ENCODE results near the gene TSC2. TPM values are rescaled to one million over a fixed set of nuclear protein-coding genes. Genes with fewer than 3 reads are reported as not detected.
"Not testable (repeated sequence)": the region's sequence is repeated elsewhere in the genome, so short reads cannot be mapped to it uniquely, and the experiment has no call there.

Gene TSC2
- total and polyA plus RNA-seq, 2 donors (not counting 1 experiment from before 2014, with no cell fraction given): 24.5 to 46.6 TPM

DNA sequence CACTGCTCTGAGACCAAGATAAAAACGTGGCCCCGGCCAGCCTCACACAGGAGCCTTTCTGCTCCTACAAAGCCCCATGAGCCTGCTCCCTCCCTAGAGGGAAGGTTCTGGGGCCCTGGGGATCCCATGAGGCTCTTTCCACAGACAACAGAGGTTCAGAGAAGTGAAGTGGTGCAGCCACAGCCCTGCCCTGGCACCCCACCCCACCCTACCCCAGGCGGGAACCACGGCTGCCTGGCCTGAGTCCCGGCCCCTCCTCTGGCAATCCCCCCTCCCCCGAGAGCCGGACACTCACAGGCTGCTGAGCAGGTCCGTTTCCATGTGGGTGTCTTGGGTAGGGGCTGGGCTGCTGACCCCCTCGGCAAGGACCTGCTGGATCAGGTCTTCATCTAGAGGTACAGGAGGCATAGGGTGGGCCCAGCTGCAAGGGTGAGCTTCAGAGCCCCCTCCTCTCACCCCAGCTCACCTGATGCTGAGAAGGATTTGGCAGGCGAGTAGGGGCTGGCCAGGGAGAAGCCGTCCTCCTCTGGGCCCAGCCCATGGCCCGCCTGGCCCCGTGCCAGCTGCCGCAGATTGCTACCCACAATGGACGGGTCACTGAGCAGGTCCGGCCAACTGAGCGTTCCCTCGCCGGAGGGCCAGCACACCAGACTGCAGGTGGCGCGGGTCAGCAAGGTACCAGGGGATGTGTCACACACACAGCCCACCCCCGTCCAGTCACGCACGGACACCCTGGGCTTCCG, 49.2 kb downstream of the TSC2 start:
- no peak for TF ChIP-seq EZH2 (IDR thresholded peaks at IDR 0.05; ENCODE audit: low read length, missing control alignments)
- TF ChIP-seq, protein P1, sequence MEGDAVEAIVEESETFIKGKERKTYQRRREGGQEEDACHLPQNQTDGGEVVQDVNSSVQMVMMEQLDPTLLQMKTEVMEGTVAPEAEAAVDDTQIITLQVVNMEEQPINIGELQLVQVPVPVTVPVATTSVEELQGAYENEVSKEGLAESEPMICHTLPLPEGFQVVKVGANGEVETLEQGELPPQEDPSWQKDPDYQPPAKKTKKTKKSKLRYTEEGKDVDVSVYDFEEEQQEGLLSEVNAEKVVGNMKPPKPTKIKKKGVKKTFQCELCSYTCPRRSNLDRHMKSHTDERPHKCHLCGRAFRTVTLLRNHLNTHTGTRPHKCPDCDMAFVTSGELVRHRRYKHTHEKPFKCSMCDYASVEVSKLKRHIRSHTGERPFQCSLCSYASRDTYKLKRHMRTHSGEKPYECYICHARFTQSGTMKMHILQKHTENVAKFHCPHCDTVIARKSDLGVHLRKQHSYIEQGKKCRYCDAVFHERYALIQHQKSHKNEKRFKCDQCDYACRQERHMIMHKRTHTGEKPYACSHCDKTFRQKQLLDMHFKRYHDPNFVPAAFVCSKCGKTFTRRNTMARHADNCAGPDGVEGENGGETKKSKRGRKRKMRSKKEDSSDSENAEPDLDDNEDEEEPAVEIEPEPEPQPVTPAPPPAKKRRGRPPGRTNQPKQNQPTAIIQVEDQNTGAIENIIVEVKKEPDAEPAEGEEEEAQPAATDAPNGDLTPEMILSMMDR (conservative IDR thresholded peaks at IDR 0.05 in 1 of 2, IDR thresholded peaks at IDR 0.05 in 1 of 2; ENCODE audit: low read depth in 1 of 2, low read length in 2 of 2): no peak
- no peak overlapping the region for H3K27ac ChIP-seq (ENCODE audit: insufficient read depth, low read length)

DNA sequence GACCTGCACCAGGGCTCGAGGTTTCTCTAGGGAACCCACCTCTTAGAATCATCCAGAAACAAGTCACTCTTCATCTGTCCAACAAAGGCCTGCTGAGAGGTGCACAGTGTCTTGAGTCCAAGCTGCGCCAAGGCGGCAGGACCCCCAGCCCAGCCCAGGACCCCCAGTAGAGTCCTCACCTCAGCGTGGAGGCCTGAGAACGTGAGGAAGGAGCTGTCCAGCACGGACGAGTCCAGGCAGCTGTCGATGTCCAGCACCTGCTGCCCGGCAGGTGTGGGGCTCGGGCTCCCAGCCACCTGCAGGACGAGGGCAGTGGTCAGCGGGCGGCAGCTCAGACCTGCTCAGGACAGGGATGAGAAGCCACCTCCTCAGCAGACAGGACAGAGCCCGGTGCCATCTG, 49.9 kb downstream of the TSC2 start:
- not testable (repeated sequence) for H3K4me2 ChIP-seq (ENCODE audit: extremely low read depth, insufficient read depth, low read length); H3K4me3 ChIP-seq (replicated peaks in 1 of 4; ENCODE audit: control extremely low read depth in 1 of 4, insufficient read depth in 1 of 4, low read depth in 3 of 4, low read length in 4 of 4); H3K79me2 ChIP-seq (ENCODE audit: control insufficient read depth, insufficient read depth, low read length); H3K9ac ChIP-seq (ENCODE audit: insufficient read depth, low read length); DNase-seq (ENCODE audit: low read depth in 2 of 2); H3K27ac ChIP-seq (ENCODE audit: insufficient read depth, low read length); H2AFZ ChIP-seq (ENCODE audit: low read length); H3K4me1 ChIP-seq (ENCODE audit: control insufficient read depth, extremely low read depth, insufficient read depth, low read length); H4K20me1 ChIP-seq (ENCODE audit: control insufficient read depth, extremely low read depth, insufficient read depth, low read length); H3K27me3 ChIP-seq (ENCODE audit: control insufficient read depth, insufficient read depth, low read length); H3K9me3 ChIP-seq (ENCODE audit: control insufficient read depth, insufficient read depth, low read depth, low read length)
- H3K36me3 ChIP-seq (ENCODE audit: control insufficient read depth, insufficient read depth, low read length): peaks cover 30% of the 10 kb centered on the region

More for the DNA sequence above, 49.2 kb downstream of the TSC2 start:
- Histone ChIP-seq H3K27me3 (ENCODE audit: control insufficient read depth, insufficient read depth, low read length) (no peaks in the 10 kb centered on the region), H3K9me3 (ENCODE audit: control insufficient read depth, insufficient read depth, low read depth, low read length) (no peaks in the 10 kb centered on the region), H3K79me2 (ENCODE audit: control insufficient read depth, insufficient read depth, low read length) (no peaks in the 10 kb centered on the region), H4K20me1 (ENCODE audit: control insufficient read depth, extremely low read depth, insufficient read depth, low read length) (no peaks in the 10 kb centered on the region), H3K4me1 (ENCODE audit: control insufficient read depth, extremely low read depth, insufficient read depth, low read length) (peaks cover 2% of the 10 kb centered on the region), H3K9ac (ENCODE audit: insufficient read depth, low read length) (no peak overlapping the region), H3K4me3 (replicated peaks in 1 of 4; ENCODE audit: control extremely low read depth in 1 of 4, insufficient read depth in 1 of 4, low read depth in 3 of 4, low read length in 4 of 4) (no peak overlapping the region), H3K36me3 (ENCODE audit: control insufficient read depth, insufficient read depth, low read length) (peaks cover 32% of the 10 kb centered on the region), H3K4me2 (ENCODE audit: extremely low read depth, insufficient read depth, low read length) (no peak overlapping the region), H2AFZ (ENCODE audit: low read length) (no peak overlapping the region)
- peak in 1 of 2 donors; percentile 36 for DNase-seq (ENCODE audit: low read depth in 2 of 2)

DNA sequence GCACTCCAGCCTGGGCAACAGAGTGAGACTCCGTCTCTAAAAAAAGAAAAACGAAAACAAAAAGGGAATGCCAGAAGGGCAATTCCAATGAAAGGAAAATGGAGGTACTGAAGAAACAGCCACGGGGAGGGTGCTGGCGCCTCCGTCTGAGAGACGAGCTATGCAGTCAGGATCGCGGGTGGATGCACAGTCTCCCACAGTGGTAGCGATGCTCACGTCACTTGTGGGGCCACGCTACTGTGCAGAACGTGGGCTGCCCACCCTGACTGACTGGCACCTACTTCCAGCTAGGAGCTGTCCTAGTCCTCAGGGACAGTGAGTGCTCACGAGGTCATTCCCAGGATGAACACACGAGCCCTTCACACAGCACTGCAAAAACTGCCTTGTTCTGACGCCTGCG, 53.8 kb downstream of the TSC2 start:
- not testable (repeated sequence) for H3K79me2 ChIP-seq (ENCODE audit: control insufficient read depth, insufficient read depth, low read length); H4K20me1 ChIP-seq (ENCODE audit: control insufficient read depth, extremely low read depth, insufficient read depth, low read length); H3K27me3 ChIP-seq (ENCODE audit: control insufficient read depth, insufficient read depth, low read length); H3K27ac ChIP-seq (ENCODE audit: insufficient read depth, low read length); H3K9me3 ChIP-seq (ENCODE audit: control insufficient read depth, insufficient read depth, low read depth, low read length); DNase-seq (ENCODE audit: low read depth in 2 of 2); H3K4me2 ChIP-seq (ENCODE audit: extremely low read depth, insufficient read depth, low read length); H2AFZ ChIP-seq (ENCODE audit: low read length); H3K4me3 ChIP-seq (replicated peaks in 1 of 4; ENCODE audit: control extremely low read depth in 1 of 4, insufficient read depth in 1 of 4, low read depth in 3 of 4, low read length in 4 of 4); H3K4me1 ChIP-seq (ENCODE audit: control insufficient read depth, extremely low read depth, insufficient read depth, low read length); H3K9ac ChIP-seq (ENCODE audit: insufficient read depth, low read length)
- H3K36me3 ChIP-seq (ENCODE audit: control insufficient read depth, insufficient read depth, low read length): peaks cover 12% of the 10 kb centered on the region

DNA sequence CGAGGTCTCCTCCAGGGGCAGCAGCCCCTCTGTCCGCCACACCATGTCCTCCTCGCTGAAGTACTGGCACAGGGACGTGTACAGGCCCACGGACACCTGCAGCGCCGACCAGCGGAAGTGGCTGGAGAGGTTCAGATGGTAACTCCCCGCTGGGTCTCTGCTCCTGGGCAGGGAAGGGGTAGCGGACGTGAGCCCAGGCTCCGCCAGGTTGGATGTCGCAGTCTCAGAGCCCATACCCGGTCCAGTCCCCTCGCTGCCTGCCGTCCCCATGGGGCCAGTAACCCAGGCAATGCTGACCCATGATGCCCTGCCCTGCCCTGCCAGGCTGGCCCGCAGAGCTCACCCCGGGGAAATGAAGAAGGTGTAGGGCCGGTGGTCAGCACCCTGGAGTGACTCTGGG, 54.7 kb downstream of the TSC2 start:
- Histone ChIP-seq H3K9ac (ENCODE audit: insufficient read depth, low read length) (no peak overlapping the region), H3K27ac (ENCODE audit: insufficient read depth, low read length) (no peak overlapping the region), H3K4me2 (ENCODE audit: extremely low read depth, insufficient read depth, low read length) (no peak overlapping the region), H3K79me2 (ENCODE audit: control insufficient read depth, insufficient read depth, low read length) (no peaks in the 10 kb centered on the region), H3K9me3 (ENCODE audit: control insufficient read depth, insufficient read depth, low read depth, low read length) (no peaks in the 10 kb centered on the region), H4K20me1 (ENCODE audit: control insufficient read depth, extremely low read depth, insufficient read depth, low read length) (no peaks in the 10 kb centered on the region), H2AFZ (ENCODE audit: low read length) (no peak overlapping the region), H3K4me3 (replicated peaks in 1 of 4; ENCODE audit: control extremely low read depth in 1 of 4, insufficient read depth in 1 of 4, low read depth in 3 of 4, low read length in 4 of 4) (no peak overlapping the region), H3K4me1 (ENCODE audit: control insufficient read depth, extremely low read depth, insufficient read depth, low read length) (no peaks in the 10 kb centered on the region), H3K27me3 (ENCODE audit: control insufficient read depth, insufficient read depth, low read length) (no peaks in the 10 kb centered on the region), H3K36me3 (ENCODE audit: control insufficient read depth, insufficient read depth, low read length) (peaks cover 7% of the 10 kb centered on the region)
- DNase-seq (ENCODE audit: low read depth in 2 of 2): no peak
- no peak for TF ChIP-seq EZH2 (IDR thresholded peaks at IDR 0.05; ENCODE audit: low read length, missing control alignments)
- TF ChIP-seq, protein P1 (conservative IDR thresholded peaks at IDR 0.05 in 1 of 2, IDR thresholded peaks at IDR 0.05 in 1 of 2; ENCODE audit: low read depth in 1 of 2, low read length in 2 of 2): no peak

DNA sequence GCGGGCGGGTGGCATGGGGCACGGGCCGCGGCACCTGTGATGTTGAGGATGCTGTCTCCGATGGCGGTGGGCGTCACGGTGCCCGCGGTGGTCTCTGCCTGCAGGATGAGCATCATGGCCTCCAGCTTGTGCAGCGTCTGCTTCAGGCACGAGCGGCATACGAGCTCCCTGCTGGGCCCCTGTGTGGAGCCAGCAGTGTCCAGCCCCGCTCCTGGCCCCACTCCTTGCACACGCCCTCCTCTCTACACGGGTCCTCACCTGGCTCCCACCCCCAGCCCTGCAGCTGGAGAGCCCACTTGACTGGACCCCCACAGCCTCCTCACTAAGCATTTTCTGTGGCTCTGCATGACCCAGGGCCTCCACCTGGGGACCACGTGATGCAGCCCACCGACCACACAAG, 56.7 kb downstream of the TSC2 start:
- H3K4me2 ChIP-seq (ENCODE audit: extremely low read depth, insufficient read depth, low read length); H3K4me3 ChIP-seq (replicated peaks in 1 of 4; ENCODE audit: control extremely low read depth in 1 of 4, insufficient read depth in 1 of 4, low read depth in 3 of 4, low read length in 4 of 4); DNase-seq (ENCODE audit: low read depth in 2 of 2); H3K9ac ChIP-seq (ENCODE audit: insufficient read depth, low read length); H4K20me1 ChIP-seq (ENCODE audit: control insufficient read depth, extremely low read depth, insufficient read depth, low read length); H3K79me2 ChIP-seq (ENCODE audit: control insufficient read depth, insufficient read depth, low read length); H2AFZ ChIP-seq (ENCODE audit: low read length); H3K27ac ChIP-seq (ENCODE audit: insufficient read depth, low read length); H3K4me1 ChIP-seq (ENCODE audit: control insufficient read depth, extremely low read depth, insufficient read depth, low read length); H3K27me3 ChIP-seq (ENCODE audit: control insufficient read depth, insufficient read depth, low read length); H3K9me3 ChIP-seq (ENCODE audit: control insufficient read depth, insufficient read depth, low read depth, low read length): not testable (repeated sequence)
- peaks cover 15% of the 10 kb centered on the region for H3K36me3 ChIP-seq (ENCODE audit: control insufficient read depth, insufficient read depth, low read length)
